ENCODE data around the gene CDC14B. TPM values are rescaled to one million over a fixed set of nuclear protein-coding genes. Genes with fewer than 3 reads are reported as not detected.

Gene CDC14B
- total RNA-seq, 1 experiment from 2014 or later, result 57.1 TPM

- Mint-ChIP-seq H3K36me3 (peaks cover 8% of the 10 kb centered on the region), H3K27me3 (ENCODE audit: low read depth) (no peaks in the 10 kb centered on the region), H3K4me1 (peaks cover 43% of the 10 kb centered on the region), H3K4me3 (peak overlapping the region; percentile 79), H3K9me3 (no peaks in the 10 kb centered on the region), H3K27ac (peak overlapping the region; percentile 89)
- ChIA-PET POLR2A (interaction anchor here (0.5 to 1.2 kb wide), 3 partner anchors 17 to 190 kb away, joined by 3 to 4 read pairs (median 4); no protein-coding TSS in a partner anchor), CTCF (interaction anchor here (0.5 to 2.0 kb wide), 23 partner anchors 9 to 241 kb away, joined by 3 to 16 read pairs (median 4); partner anchors contain the start of gene HABP4)
- ATAC-seq (peak; percentile 87), DNase-seq (ENCODE audit: low spot score) (peak; percentile 86)
- TF ChIP-seq MAX (CRISPR knock-in tag; IDR thresholded peaks at IDR 0.05), result peak; percentile 60
- no peak for TF ChIP-seq PRRX2 (CRISPR knock-in tag; IDR thresholded peaks at IDR 0.05)
- TF ChIP-seq MYBL2 (CRISPR knock-in tag; IDR thresholded peaks at IDR 0.05), result 0 out of 2 replicates have a peak, but pooled peaks have one; percentile 28
- 0 out of 2 replicates have a peak, but pooled peaks have one; percentile 22 for TF ChIP-seq SP1 (CRISPR knock-in tag; conservative IDR thresholded peaks at IDR 0.05)
- no peak for TF ChIP-seq NFATC4 (CRISPR knock-in tag; IDR thresholded peaks at IDR 0.05)
- TF ChIP-seq GABPB1 (CRISPR knock-in tag; IDR thresholded peaks at IDR 0.05), result peak; percentile 18; the same call in 1 of the 2 replicates
- TF ChIP-seq ATF3 (CRISPR knock-in tag; conservative IDR thresholded peaks at IDR 0.05), result no peak
- TF ChIP-seq ATF1 (CRISPR knock-in tag; IDR thresholded peaks at IDR 0.05), result no peak
- no peak for TF ChIP-seq ATF2 (CRISPR knock-in tag; IDR thresholded peaks at IDR 0.05; ENCODE audit: borderline replicate concordance, low read depth)
- no peak for TF ChIP-seq ZBTB43 (CRISPR knock-in tag; IDR thresholded peaks at IDR 0.05)
- TF ChIP-seq ARID4B (CRISPR knock-in tag; IDR thresholded peaks at IDR 0.05; ENCODE audit: borderline replicate concordance), result peak; percentile 71; the same call in 1 of the 2 replicates
- TF ChIP-seq ZNF512 (CRISPR knock-in tag; IDR thresholded peaks at IDR 0.05; ENCODE audit: borderline replicate concordance), result no peak
- TF ChIP-seq CREM (CRISPR knock-in tag; IDR thresholded peaks at IDR 0.05), result no peak
- no peak for TF ChIP-seq ERG (CRISPR knock-in tag; IDR thresholded peaks at IDR 0.05)
- TF ChIP-seq FOXP1 (CRISPR knock-in tag; IDR thresholded peaks at IDR 0.05; ENCODE audit: borderline replicate concordance), result peak; percentile 65; the same call in 1 of the 2 replicates
- no peak for TF ChIP-seq GTF2I (CRISPR knock-in tag; conservative IDR thresholded peaks at IDR 0.05)
- peak; percentile 49; the same call in 1 of the 2 replicates for TF ChIP-seq E2F5 (CRISPR knock-in tag; IDR thresholded peaks at IDR 0.05)
- peak; percentile 46; the same call in 1 of the 2 replicates for TF ChIP-seq TP53 (CRISPR knock-in tag; IDR thresholded peaks at IDR 0.05)
- no peak for TF ChIP-seq OVOL2 (CRISPR knock-in tag; IDR thresholded peaks at IDR 0.05; ENCODE audit: borderline replicate concordance)
- TF ChIP-seq ZNF425 (CRISPR knock-in tag; conservative IDR thresholded peaks at IDR 0.05), result no peak
- TF ChIP-seq PREB (CRISPR knock-in tag; IDR thresholded peaks at IDR 0.05; ENCODE audit: borderline replicate concordance), result no peak
These were observed 53.0 kb downstream of the CDC14B start for GRCh38 chr9:96566498-96567202.
